Measurements from ENCODE around the gene DNM3.

DNM3 gene

DNA sequence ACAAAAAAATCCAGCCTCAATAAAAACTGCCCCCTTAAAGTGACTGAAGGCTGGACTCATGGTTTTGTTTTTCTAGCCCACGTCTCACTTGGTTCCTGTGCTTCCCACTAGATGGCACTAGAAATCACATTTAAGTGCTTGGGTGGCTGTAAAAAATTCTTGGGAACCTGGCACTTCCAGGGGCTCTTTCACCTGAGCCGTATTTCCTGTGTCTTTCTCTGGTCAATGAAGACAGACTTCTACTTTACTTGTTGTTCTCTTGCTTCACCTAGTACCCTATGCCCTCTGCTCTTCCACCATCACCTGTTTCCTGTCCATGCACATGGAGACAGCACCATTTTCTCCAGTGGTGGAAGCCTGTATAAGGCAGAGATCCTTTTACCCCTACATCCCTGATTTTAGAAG lies 39.8 kb upstream of the DNM3 start:
- ATAC-seq, result peak; percentile 75
- no peak for TF ChIP-seq CSDC2 (CRISPR knock-in tag; IDR thresholded peaks at IDR 0.05)
- TF ChIP-seq BACH2 (CRISPR knock-in tag; IDR thresholded peaks at IDR 0.05; ENCODE audit: borderline replicate concordance), result no peak
- no peak for TF ChIP-seq PPARA (CRISPR knock-in tag; IDR thresholded peaks at IDR 0.05; ENCODE audit: borderline replicate concordance)
- TF ChIP-seq, protein P1, sequence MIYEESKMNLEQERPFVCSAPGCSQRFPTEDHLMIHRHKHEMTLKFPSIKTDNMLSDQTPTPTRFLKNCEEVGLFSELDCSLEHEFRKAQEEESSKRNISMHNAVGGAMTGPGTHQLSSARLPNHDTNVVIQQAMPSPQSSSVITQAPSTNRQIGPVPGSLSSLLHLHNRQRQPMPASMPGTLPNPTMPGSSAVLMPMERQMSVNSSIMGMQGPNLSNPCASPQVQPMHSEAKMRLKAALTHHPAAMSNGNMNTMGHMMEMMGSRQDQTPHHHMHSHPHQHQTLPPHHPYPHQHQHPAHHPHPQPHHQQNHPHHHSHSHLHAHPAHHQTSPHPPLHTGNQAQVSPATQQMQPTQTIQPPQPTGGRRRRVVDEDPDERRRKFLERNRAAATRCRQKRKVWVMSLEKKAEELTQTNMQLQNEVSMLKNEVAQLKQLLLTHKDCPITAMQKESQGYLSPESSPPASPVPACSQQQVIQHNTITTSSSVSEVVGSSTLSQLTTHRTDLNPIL (CRISPR knock-in tag; IDR thresholded peaks at IDR 0.05; ENCODE audit: low read depth), result no peak
- no peak for TF ChIP-seq ZNF70 (CRISPR knock-in tag; IDR thresholded peaks at IDR 0.05)
- TF ChIP-seq TOX (CRISPR knock-in tag; IDR thresholded peaks at IDR 0.05; ENCODE audit: borderline replicate concordance), result no peak
- TF ChIP-seq ZNF8 (CRISPR knock-in tag; IDR thresholded peaks at IDR 0.05), result no peak
- no peak for TF ChIP-seq GLIS3 (CRISPR knock-in tag; IDR thresholded peaks at IDR 0.05)
- TF ChIP-seq ZC3H10 (CRISPR knock-in tag; IDR thresholded peaks at IDR 0.05), result no peak
- TF ChIP-seq, protein P2, sequence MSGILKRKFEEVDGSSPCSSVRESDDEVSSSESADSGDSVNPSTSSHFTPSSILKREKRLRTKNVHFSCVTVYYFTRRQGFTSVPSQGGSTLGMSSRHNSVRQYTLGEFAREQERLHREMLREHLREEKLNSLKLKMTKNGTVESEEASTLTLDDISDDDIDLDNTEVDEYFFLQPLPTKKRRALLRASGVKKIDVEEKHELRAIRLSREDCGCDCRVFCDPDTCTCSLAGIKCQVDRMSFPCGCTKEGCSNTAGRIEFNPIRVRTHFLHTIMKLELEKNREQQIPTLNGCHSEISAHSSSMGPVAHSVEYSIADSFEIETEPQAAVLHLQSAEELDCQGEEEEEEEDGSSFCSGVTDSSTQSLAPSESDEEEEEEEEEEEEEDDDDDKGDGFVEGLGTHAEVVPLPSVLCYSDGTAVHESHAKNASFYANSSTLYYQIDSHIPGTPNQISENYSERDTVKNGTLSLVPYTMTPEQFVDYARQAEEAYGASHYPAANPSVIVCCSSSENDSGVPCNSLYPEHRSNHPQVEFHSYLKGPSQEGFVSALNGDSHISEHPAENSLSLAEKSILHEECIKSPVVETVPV (CRISPR knock-in tag; IDR thresholded peaks at IDR 0.05), result no peak
- TF ChIP-seq, protein P3, sequence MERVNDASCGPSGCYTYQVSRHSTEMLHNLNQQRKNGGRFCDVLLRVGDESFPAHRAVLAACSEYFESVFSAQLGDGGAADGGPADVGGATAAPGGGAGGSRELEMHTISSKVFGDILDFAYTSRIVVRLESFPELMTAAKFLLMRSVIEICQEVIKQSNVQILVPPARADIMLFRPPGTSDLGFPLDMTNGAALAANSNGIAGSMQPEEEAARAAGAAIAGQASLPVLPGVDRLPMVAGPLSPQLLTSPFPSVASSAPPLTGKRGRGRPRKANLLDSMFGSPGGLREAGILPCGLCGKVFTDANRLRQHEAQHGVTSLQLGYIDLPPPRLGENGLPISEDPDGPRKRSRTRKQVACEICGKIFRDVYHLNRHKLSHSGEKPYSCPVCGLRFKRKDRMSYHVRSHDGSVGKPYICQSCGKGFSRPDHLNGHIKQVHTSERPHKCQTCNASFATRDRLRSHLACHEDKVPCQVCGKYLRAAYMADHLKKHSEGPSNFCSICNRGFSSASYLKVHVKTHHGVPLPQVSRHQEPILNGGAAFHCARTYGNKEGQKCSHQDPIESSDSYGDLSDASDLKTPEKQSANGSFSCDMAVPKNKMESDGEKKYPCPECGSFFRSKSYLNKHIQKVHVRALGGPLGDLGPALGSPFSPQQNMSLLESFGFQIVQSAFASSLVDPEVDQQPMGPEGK (CRISPR knock-in tag; IDR thresholded peaks at IDR 0.05; ENCODE audit: borderline replicate concordance), result no peak
- no peak for TF ChIP-seq ESRRG (CRISPR knock-in tag; IDR thresholded peaks at IDR 0.05)
- no peak for TF ChIP-seq ZFP3 (CRISPR knock-in tag; IDR thresholded peaks at IDR 0.05)
- no peak for TF ChIP-seq ZFP30 (CRISPR knock-in tag; IDR thresholded peaks at IDR 0.05)
- TF ChIP-seq RARB (CRISPR knock-in tag; IDR thresholded peaks at IDR 0.05), result no peak
- no peak for TF ChIP-seq TCF4 (CRISPR knock-in tag; IDR thresholded peaks at IDR 0.05; ENCODE audit: borderline replicate concordance)
- TF ChIP-seq, protein P4, sequence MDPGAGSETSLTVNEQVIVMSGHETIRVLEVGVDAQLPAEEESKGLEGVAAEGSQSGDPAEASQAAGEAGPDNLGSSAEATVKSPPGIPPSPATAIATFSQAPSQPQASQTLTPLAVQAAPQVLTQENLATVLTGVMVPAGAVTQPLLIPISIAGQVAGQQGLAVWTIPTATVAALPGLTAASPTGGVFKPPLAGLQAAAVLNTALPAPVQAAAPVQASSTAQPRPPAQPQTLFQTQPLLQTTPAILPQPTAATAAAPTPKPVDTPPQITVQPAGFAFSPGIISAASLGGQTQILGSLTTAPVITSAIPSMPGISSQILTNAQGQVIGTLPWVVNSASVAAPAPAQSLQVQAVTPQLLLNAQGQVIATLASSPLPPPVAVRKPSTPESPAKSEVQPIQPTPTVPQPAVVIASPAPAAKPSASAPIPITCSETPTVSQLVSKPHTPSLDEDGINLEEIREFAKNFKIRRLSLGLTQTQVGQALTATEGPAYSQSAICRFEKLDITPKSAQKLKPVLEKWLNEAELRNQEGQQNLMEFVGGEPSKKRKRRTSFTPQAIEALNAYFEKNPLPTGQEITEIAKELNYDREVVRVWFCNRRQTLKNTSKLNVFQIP (CRISPR knock-in tag; IDR thresholded peaks at IDR 0.05; ENCODE audit: borderline replicate concordance, low read depth), result no peak
- no peak for TF ChIP-seq SNAI2 (CRISPR knock-in tag; IDR thresholded peaks at IDR 0.05)
- TF ChIP-seq ZNF565 (CRISPR knock-in tag; conservative IDR thresholded peaks at IDR 0.05; ENCODE audit: low read depth), result no peak
- no peak for TF ChIP-seq ISL1 (CRISPR knock-in tag; IDR thresholded peaks at IDR 0.05)

DNA sequence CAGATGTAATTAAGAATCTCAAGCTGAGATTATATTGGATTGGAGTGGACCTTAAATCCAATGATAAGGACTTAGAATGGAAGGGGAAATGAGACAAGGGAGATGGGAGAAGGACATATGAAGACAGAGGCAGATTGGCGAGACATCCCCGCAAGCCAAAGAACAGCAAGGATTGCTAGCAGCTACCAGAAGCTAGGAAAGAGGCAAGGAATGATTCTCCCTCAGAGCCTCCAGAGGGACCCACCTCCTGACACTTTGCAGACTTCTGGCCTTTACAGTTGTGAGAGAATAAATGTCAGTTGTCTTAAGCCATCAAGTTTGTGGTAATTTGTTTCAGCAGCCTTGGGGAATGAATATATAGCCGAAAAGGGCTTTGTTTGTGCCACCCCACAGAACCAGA lies 39.1 kb upstream of the DNM3 start:
- ATAC-seq, result no peak
- TF ChIP-seq ZFP3 (CRISPR knock-in tag; IDR thresholded peaks at IDR 0.05) (no peak), RARB (CRISPR knock-in tag; IDR thresholded peaks at IDR 0.05) (no peak), SNAI2 (CRISPR knock-in tag; IDR thresholded peaks at IDR 0.05) (no peak), ESRRG (CRISPR knock-in tag; IDR thresholded peaks at IDR 0.05) (no peak)
- TF ChIP-seq, protein P2 (CRISPR knock-in tag; IDR thresholded peaks at IDR 0.05), result no peak

DNA sequence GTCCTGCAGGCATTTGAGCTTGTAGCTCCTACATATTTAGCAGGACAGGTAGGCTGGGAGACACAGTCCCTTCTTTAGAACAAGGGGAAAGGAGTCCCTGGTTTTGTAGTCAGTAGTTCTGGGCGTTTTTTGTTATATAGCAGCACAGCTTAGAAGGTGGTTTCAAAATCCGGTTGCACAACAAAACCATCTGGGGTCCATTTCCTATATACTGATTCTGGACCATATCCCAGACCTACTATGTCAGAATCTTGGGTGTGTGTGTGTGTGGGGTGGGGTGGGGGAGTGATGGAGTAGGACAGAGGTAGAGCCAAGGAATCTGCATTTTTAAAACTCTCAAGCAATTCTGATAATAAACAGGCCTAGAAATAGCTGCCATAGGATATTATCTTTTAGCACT lies 38.3 kb upstream of the DNM3 start:
- TF ChIP-seq ZNF565 (CRISPR knock-in tag; conservative IDR thresholded peaks at IDR 0.05; ENCODE audit: low read depth) (no peak), ZNF70 (CRISPR knock-in tag; IDR thresholded peaks at IDR 0.05) (no peak), CSDC2 (CRISPR knock-in tag; IDR thresholded peaks at IDR 0.05) (no peak), ESRRG (CRISPR knock-in tag; IDR thresholded peaks at IDR 0.05) (no peak), TCF4 (CRISPR knock-in tag; IDR thresholded peaks at IDR 0.05; ENCODE audit: borderline replicate concordance) (no peak), RARB (CRISPR knock-in tag; IDR thresholded peaks at IDR 0.05) (no peak), ARNTL (CRISPR knock-in tag; IDR thresholded peaks at IDR 0.05; ENCODE audit: borderline replicate concordance, low read depth) (no peak), BACH2 (CRISPR knock-in tag; IDR thresholded peaks at IDR 0.05; ENCODE audit: borderline replicate concordance) (no peak), GLIS3 (CRISPR knock-in tag; IDR thresholded peaks at IDR 0.05) (no peak), ZNF8 (CRISPR knock-in tag; IDR thresholded peaks at IDR 0.05) (no peak)
- TF ChIP-seq, protein P3 (CRISPR knock-in tag; IDR thresholded peaks at IDR 0.05; ENCODE audit: borderline replicate concordance), result no peak
- no peak for ATAC-seq

Measured in SK-N-SH treated with all-trans-retinoic acid at 6 μM for 48 hours (cell line).